NCI-H1694 (cell line): ENCODE results near the gene NFASC.

Experiments
- DNase-seq: peaks from one replicate; lab custom pipeline; 2025; lab: John Stamatoyannopoulos, UW

The NFASC gene

GRCh38 chr1:204959836-204960235, 89.2 kb downstream of the NFASC start:
- no peak for DNase-seq

DNA sequence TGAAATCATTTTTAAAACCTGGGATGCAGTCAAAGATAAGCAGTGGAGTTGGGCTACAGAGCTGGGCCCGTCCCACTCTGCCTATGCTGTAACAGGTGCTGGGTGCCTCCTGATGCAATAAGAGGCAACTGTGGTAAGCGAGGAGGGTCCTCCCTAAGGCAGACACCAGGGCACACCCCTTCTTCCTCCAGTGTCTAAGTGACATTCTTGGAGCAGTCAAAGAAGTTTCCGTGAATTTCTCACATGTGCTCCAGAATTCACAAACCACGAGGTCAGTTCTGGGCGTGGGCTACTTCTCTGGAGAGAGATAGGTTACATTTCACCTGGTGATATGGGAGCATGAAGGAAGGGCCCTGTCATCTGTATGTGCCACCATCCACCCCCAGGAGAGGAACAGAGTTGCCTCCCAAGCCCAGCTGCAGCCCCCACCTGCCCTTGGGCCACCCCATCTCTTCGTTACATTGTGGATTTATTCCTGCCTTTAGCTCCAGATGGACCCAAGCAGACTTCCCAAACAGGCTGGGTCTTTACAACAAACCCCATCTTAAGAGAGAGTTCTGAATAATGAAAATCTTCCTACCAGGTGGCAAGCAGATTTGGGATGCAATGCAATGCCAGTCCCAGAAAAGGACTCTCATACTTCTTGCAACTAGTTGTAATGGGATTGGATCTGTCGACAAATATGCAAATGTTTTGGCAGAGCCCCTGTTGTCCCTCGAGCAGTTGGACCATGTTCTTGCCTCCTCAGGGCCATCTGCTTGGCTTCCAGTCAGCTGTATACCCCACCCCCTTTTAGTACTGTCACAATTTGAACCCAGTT, 89.9 kb downstream of the NFASC start:
- peak; percentile 18 for DNase-seq

DNA sequence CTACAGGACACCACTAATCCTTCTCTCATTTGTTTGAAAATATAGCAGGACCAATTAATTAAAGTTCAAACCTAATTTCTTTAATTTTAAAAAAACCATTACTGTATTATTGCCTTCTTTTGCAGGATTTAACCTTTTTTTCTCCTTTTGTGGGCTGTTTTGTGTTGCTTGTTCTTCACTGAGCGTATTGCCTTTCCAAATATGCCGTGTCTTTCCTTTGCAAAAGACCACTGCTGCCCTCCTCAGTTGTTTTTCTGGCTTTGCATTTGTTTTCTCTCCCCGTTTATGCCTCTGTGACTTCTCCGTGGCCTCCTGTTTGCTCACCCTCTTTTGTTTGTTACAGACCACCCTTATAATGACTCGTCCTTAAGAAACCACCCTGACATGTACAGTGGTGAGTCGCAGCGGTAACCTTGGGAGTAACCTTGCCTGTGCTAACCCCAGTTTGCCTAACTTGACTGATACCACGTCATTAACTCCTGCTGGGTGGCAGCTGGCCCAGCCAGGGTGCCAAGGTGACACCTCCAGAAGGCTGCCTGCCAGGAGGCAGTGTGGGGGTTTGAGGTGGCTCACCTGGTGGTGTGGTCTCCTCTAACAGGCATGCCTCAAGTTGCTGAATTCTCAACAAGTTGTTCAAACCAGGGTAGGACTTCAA, 91.2 kb downstream of the NFASC start:
- DNase-seq: peak; percentile 33

DNA sequence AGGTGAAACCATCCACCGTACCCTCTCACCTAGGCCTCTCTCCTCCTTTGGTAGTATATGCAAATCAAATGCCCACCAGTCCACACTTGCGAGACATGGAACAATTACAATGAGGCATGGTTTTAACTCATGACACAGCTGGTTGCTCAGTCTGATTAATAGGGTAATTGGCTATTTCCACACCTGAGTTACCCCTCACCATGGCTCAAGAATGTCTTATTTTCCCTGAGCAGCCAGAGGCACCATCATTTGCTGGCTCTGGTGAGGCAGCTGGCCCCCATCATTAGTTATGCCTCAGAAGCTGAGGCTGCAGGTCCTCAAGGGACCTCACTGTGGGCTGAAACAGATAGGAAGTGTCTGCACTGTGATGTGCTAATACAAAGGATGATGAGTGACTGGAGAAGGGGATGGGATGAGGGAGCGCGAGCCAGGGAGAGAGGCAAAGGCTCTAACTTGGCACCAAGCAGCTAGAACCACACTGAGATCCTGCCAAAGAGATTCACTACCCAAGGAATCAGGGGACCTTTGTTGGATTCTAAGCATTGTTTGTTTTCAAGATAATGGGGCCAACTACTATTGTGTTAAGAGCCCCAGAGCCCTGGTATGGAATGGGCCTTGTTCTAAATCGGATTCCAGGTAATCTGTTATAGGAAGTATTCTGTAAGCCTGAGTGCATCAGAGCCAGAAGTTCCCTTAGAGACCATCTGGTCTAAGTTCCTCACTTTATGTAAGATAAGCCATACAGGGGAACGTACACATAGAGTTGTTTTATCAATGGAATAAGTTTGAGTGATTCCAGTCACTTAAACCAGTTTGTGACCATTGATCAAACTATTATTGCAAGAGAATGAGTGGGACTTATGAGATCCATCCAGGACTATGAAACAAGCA, 92.3 kb downstream of the NFASC start:
- peak; percentile 32 for DNase-seq

- DNase-seq: peak; percentile 8
Observed at GRCh38 chr1:204967451-204967850, 96.8 kb downstream of the NFASC start.

DNA sequence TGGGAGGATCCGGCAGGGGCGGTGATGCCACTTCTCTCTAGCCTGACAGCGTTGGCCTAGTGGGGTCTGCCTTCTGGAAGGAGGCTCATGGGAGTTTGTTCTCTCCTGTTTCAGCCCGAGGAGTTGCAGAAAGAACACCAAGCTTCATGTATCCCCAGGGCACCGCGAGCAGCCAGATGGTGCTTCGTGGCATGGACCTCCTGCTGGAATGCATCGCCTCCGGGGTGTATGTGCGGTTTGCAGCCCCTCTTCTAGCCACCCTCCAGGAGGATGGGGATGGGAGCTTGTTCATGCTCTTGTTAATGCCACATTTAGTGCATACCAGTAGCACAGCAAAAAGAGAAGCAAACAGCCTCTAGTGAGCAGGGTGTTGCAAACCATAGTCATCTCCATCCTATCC, 97.5 kb downstream of the NFASC start:
- peak; percentile 6 for DNase-seq

GRCh38 chr1:204968951-204969350, 98.3 kb downstream of the NFASC start:
- DNase-seq: no peak

GRCh38 chr1:204970937-204971336, 100.3 kb downstream of the NFASC start:
- no peak for DNase-seq

DNA sequence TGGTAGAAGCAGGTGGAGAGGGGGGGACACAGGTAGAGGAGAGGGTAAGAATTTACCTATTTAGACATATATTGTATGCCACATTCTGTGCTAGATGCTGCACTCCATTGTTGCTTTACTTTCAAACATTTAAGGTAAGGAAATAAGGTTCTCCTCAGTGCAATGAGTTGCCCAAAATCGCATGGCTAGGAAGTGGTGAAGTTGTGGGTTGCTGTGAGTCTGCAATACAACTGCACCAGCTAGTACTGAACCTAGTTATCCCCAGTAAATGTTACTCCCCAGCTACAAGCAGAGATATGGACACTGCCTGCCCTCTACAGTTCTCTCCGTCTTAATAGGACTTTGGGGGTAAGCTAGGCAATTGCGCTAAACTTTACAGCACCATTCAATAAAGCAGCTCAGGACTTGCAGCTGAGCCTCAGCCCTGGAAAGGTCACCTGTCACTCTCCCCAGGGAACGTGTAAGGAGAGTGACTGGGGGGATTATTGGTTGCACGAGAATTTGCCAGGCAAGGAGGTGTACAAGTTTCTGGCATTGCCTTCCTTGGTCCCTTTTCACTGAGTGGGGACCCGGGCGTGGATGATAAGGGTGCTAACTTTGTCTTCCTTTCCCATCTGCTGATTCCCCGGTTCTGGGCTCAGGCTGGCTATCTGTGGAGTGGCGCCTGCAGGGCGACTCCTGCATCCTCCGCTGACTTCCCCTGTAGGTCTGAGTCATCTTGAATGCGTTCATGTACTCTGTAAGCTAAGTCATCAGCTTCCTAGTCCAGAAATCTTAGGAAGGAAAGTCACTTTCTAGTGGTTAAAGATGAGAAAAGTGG, 101.1 kb downstream of the NFASC start:
- no peak for DNase-seq

- no peak for DNase-seq
Observed at GRCh38 chr1:204972426-204972825, 101.8 kb downstream of the NFASC start.

DNA sequence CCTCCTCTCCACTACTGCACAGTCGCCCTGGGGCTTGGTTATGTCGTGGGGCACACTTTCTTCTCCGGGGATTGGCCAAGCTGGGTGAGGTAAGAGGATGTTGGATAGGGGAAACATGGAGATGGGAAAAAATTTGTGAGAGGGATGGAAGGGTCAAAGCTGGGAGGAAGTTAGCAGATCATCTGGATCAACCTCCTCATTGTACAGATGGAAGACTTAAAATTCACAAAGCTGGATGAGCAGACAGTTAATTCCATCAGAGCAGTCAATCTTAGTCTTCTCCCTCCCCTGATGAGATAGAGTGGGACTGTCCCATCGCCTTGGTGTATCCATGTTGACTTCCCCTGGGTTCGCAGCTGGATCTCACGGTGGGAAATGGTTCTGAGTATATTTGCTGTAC, 102.8 kb downstream of the NFASC start:
- no peak for DNase-seq

DNA sequence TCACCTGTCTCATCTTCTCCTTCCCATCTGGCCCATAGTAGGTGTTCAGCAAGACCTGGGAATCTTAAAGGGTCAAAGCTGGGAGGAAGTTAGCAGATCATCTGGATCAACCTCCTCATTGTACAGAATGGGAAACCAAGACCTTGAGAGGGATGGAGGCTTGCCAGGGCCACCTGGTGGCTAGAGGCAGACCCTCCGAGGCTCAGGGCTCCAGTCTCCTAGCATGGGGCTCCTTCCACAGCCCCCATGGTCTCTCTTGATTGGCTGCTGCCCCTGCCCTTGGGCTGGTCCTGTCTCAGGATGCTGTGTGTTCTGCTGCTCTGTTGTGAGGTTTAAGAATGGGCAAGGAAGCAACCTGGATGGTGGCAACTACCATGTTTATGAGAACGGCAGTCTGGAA, 103.7 kb downstream of the NFASC start:
- DNase-seq: no peak

- DNase-seq: no peak
Observed at GRCh38 chr1:204975021-204975420, 104.4 kb downstream of the NFASC start.

GRCh38 chr1:204975568-204976235, 105.0 kb downstream of the NFASC start:
- DNase-seq: peak; percentile 59

DNA sequence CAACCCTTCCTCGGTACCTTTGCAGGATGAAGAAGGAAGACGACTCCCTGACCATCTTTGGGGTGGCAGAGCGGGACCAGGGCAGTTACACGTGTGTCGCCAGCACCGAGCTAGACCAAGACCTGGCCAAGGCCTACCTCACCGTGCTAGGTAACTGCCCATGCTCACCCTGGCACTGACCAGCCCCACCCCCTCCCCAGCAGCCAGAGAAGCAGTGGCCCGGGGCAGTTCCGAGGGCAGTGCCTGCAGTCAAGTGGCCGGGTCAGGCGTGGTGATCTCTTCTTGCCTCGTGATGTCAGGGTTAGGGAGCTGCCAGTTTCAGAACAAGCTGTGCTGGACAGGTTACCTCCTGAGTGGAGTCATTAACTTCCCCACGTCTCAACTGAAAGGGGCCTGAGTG, 106.0 kb downstream of the NFASC start:
- no peak for DNase-seq

DNA sequence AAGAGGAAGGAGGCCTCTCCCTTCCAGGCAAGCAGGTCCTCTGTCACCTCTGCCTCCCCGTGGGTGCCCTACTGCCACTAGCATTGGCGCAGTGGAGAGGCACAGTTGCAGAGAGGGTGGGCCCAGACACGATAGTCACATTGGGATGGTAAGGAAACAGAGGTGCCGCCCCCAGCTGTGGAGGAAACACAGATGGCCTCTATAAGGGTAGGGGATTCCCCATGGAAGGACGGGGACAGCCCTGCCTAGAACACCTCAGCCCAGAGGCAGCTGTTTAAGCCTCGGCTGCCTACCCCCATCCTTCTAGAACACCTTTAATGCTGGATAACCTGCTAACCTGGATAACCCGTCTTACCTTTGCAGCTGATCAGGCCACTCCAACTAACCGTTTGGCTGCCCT, 106.7 kb downstream of the NFASC start:
- DNase-seq: no peak

- no peak for DNase-seq
Observed at GRCh38 chr1:204978782-204979181, 108.1 kb downstream of the NFASC start.

DNA sequence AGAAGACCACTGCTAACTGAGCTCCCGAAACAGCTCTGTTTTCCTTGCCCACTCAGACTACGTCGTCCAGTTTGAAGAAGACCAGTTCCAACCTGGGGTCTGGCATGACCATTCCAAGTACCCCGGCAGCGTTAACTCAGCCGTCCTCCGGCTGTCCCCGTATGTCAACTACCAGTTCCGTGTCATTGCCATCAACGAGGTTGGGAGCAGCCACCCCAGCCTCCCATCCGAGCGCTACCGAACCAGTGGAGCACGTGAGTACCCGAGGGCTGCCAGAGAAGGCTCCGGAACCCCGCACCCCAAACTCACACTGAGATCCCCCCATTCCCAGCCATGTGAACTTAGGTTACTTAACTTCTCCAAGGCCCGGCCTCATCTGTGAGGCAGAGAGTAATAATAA, 108.6 kb downstream of the NFASC start:
- no peak for DNase-seq

- no peak for DNase-seq
Observed at GRCh38 chr1:204979891-204980649, 109.4 kb downstream of the NFASC start.

GRCh38 chr1:204980840-204981405, 110.3 kb downstream of the NFASC start:
- no peak for DNase-seq
